HUDEP-2 (cell line): ENCODE results near the gene SH3PXD2A.
"Not testable (repeated sequence)": the region's sequence is repeated elsewhere in the genome, so short reads cannot be mapped to it uniquely, and the experiment has no call there.

ENCODE experiments used
- DNase-seq, 76 experiments: peaks; one replicate each; lab custom pipeline; 2025; ENCODE audit not compliant: unreplicated experiment in 76 of 76; lab: John Stamatoyannopoulos, UW

The SH3PXD2A gene

GRCh38 chr10:103850572-103850895 lies 4.8 kb downstream of the SH3PXD2A start:
- no peak for DNase-seq

- DNase-seq = no peak
Measured at GRCh38 chr10:103849880-103850571, 5.3 kb downstream of the SH3PXD2A start.

GRCh38 chr10:103849212-103849877 lies 6.0 kb downstream of the SH3PXD2A start:
- no peak for DNase-seq

GRCh38 chr10:103847909-103848468 lies 7.4 kb downstream of the SH3PXD2A start:
- no peak for DNase-seq

GRCh38 chr10:103847346-103847745 lies 8.0 kb downstream of the SH3PXD2A start:
- no peak for DNase-seq

GRCh38 chr10:103845972-103846371 lies 9.4 kb downstream of the SH3PXD2A start:
- no peak for DNase-seq

- not testable (repeated sequence) for DNase-seq
Measured at GRCh38 chr10:103845346-103845745, 10.0 kb downstream of the SH3PXD2A start.

DNA sequence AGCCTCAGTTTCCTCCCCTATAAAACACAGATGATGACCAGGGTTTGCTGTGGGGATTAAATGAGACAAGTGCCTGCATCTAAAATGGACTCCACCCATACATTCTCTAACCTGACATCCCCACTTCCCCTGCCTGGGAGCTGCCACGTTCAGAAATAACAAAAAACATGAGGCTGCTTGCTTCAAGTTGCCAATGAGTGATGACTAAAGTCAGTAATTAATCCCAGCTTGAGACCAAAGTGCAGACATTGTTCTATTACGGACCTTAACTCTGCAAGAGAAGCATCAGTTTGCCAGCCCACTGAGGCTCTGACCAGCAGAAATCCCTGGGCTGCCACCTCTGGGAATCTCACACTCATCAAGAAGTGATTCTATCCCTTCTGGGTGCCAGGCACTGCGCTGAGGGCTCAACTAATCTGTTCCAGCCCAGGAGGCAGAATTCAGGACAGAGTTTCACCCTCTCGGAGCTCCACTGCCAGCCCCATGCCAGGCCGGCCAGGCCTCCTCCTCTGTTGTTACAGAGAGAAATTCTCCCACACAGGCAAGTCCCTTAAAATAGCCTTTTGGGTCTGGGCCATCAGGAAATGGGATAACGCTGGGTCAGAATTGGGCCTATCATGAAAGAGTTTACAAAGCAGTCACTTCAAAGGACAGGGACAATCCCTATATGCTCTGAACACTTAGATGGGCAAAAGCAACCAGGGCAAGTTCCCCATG lies 11.4 kb downstream of the SH3PXD2A start:
- DNase-seq = no peak

DNA sequence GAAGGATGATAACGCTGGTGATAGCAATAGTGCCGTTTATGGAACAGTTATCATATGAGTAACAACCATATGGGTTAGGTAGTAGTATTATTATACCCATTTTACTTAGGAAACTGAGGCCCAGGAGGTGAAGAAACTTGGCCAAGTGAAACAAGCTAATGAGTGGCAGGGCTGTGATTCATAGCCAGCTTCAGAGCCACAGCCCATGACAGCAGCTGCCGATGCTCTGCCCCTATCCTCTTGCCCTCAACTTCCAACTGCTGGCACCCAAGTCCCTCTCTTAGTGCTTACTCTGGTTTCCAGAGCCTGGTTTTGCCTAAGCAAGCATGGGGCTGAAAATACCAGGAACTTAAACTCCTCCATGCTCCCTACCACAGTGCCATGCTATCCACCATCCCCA lies 12.3 kb downstream of the SH3PXD2A start:
- no peak for DNase-seq

DNA sequence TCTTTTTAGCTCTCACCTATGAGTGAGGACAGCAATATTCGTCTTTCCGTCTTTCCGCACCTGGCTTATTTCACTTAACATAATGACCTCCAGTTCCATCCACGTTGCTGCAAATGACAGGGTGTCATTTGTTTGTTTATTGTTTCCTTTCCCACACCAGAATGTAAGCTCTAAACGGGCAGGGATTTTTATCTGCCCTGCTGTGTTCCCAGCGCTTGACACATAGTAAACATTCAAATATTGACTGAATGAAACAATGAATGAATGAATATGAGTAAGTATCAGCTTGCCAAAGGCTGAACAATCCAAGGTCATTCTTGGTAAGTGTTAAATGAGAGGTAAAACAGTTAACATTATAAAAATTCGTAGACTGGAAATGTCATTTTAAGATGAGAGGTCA lies 12.8 kb downstream of the SH3PXD2A start:
- DNase-seq = no peak

DNA sequence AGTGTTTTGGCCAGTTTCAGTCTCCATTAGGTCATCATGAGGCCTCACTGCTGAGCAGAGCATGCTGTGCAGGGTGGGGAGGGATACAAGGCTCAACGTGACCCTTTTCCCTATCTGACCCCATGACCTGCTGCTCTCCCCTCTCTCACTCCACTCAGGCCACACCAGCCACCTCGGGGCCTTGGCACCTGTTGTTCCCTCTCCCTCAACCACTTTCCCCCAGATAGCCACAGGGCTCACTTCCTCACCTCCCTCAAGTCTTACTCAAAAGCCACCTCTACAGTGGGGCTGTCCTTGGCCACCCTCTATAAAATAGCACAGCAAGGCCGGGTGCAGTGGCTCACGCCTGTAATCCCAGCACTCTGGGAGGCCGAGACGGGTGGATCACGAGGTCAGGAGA lies 13.9 kb downstream of the SH3PXD2A start:
- DNase-seq = no peak

GRCh38 chr10:103840740-103841070 lies 14.7 kb downstream of the SH3PXD2A start:
- no peak for DNase-seq

DNA sequence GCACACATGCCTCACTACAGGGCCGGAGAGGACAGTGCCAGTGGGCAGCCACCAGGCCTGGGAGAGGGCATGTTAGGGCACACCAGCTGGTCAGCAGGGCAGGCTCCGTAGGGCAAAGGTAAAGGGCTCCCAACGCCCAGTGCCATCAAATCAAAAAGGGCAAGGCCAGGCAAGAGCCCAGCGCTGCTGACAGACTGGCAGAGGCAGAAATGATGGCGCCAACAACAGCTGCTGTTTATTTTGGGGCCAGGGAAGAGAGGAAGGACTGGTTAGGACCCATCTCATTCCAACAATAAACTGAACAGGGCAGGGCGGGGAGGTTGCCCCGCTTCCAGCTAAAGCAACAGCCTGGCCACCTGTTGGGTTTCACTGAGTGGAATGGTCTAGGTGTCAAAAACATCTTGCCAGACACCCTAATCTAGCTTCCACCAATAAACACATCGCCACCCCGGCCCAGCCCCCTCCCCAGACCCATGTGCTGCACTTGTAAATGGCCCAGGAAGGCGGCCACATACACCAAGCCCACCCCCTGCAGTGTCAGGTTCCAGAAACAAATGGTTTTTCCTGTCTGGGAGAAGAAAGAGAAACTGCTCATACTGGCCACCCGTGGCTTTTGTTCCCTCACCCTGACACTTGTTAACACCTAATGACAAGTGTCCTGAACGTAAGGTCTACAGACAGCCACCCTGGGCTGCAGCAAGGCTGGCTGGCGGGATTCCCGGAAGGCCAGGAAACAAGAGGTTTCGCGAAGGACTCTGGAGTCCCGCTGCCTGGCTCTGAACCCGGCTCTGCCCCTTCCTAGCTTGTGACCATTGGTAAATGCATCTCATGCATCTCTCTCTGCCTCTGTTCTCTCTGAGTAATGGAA lies 15.3 kb downstream of the SH3PXD2A start:
- DNase-seq = no peak

DNA sequence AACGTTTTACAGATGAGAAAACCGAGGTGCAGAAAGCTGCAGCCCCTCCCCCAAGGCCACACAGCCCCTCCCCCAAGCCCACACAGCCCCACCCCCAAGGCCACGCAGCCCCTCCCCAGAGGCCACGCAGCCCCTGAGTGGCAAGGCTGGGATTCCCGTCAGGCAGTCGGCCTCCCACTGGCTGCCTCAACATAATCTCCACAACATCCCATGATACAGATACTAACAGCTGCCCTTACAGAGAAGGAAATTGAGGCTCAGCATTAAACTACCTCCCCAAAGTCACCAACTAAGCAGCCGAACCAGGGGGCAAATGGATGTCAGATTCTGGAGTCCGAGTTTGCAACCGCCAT lies 15.9 kb downstream of the SH3PXD2A start:
- DNase-seq = no peak

DNA sequence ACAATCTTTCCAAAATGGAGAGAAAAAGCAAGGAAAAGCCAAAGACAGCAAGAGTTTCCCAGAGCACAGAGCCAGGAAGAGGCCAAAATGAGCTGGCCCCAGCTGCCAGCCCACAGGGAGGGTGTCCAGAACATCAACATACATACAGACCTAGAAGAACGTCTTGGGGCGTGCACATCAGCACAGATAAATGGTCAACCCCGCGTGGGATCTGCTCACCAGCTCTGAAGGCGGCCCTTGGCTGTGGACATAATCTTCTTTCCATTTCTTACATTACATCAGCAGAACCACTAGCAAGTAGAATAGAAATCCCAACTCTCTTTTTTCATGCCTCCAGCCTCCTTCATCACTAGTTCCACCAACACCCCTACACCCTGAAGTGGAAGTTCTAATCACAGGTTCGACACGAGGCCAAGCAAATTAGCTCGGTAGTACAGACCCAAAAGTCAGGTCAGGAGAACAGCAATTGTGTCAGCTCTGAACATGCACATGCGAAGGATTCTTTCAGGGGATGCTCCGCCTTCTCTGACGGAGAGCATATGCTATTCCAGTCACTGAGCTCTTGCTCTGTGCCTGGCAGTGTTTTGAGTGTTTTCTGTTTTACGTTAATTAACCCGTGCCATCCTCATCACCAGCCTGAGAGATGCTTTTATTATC lies 16.4 kb downstream of the SH3PXD2A start:
- DNase-seq = no peak

GRCh38 chr10:103838070-103838395 lies 17.3 kb downstream of the SH3PXD2A start:
- DNase-seq = no peak

DNA sequence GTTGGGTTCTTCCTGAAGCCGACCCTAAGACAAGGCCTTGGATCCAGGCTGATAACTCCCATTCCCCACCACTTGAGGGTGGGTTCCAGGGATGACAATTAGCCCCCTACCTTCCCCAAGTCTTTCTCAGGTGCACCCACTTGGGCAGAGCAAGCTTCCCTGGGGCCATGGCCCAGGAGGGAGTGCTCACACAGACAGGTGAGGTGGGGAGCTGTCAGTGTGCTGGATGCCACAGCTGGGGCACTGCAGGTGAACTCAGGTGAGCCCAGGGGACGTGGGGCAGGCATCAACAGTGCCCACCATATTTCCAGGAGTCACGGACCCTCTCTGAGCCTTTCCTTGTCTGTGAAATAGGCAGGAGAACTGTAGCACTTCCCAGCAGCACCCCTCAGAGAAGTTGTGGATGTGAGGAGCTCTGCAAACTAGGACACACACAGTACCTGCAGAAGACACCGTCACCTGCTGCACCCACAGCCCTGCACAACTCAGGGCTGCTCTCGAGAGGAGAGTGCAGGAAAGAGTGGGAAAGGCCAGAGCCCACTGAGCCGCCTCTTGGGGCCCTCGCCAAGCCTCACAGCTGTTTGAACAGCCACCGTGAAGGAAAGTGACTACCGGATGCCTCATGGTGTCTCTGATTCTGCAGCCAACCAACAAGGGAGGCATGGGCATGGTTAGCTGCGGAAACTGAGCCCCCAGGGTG lies 17.9 kb downstream of the SH3PXD2A start:
- no peak for DNase-seq

- DNase-seq = no peak
Measured at GRCh38 chr10:103836861-103837260, 18.5 kb downstream of the SH3PXD2A start.

GRCh38 chr10:103836273-103836672 lies 19.1 kb downstream of the SH3PXD2A start:
- DNase-seq = no peak
